Stomach (tissue), 19 donors: ENCODE measurements around the gene SLF1. TPM values are rescaled to one million over a fixed set of nuclear protein-coding genes. Genes with fewer than 3 reads are reported as not detected.
A peak's percentile ranks its signal among the peaks of the same experiment; 100 is the strongest.
"Not testable (repeated sequence)": the region's sequence is repeated elsewhere in the genome, so short reads cannot be mapped to it uniquely, and the experiment has no call there.

Source experiments
- DNase-seq, 2 donors: peaks; one replicate each; pipeline versions ENCODE4 v3.0.0 to v3.0.0-alpha.2; 2013 to 2019
- H3K27ac ChIP-seq, 5 donors: fragments of 200-600 bp in 4 of 5; sonication (generic) in 4 of 5; one replicate each; pipeline ENCODE4 v1.5.1; 2013 to 2019; ENCODE audit warnings: mild to moderate bottlenecking in 1 of 5, moderate library complexity in 1 of 5
- H3K27me3 ChIP-seq, 3 donors: fragments of 200-600 bp; sonication (generic); one replicate each; pipeline ENCODE4 v1.5.1; 2017 to 2019; ENCODE audit warnings: mixed run types in 1 of 3
- H3K36me3 ChIP-seq, 4 donors: fragments of 200-600 bp; sonication (generic); 1 replicate in 3 of 4; 2 replicates in 1 of 4; pipeline ENCODE4 v1.5.1; 2016 to 2019
- H3K4me1 ChIP-seq, 4 donors: fragments of 200-600 bp; sonication (generic); one replicate each; pipeline ENCODE4 v1.5.1; 2016 to 2019
- H3K4me3 ChIP-seq, 4 donors: fragments of 200-600 bp; sonication (generic) in 3 of 4; one replicate each; pipeline ENCODE4 v1.5.1; 2016 to 2019; ENCODE audit warnings: mild to moderate bottlenecking in 1 of 4
- H3K9me3 ChIP-seq, 4 donors: fragments of 200-600 bp; sonication (generic); one replicate each; pipeline ENCODE4 v1.5.1; 2016 to 2019
- CTCF ChIP-seq, 7 experiments: fragments of 450-650 bp in 4 of 7; fragments of 200-600 bp in 3 of 7; sonication (generic) in 3 of 7; IDR thresholded peaks; one replicate each; pipeline ENCODE4 v1.5.1; 2016 to 2019; ENCODE audit warnings: antibody characterized with exemption in 7 of 7, control low read depth in 2 of 7, mild to moderate bottlenecking in 1 of 7
- EP300 ChIP-seq: sonication (generic); formaldehyde crosslinking; IDR thresholded peaks from one replicate; pipeline ENCODE4 v1.6.1; 2017; ENCODE audit warnings: antibody characterized with exemption
- POLR2A ChIP-seq, 4 donors: fragments of 450-650 bp; IDR thresholded peaks; one replicate each; pipeline ENCODE4 v1.6.1; 2016; ENCODE audit warnings: antibody characterized with exemption in 4 of 4, control low read depth in 2 of 4, mild to moderate bottlenecking in 1 of 4, moderate library complexity in 1 of 4
- POLR2AphosphoS5 ChIP-seq, 3 donors: sonication (generic); formaldehyde crosslinking; IDR thresholded peaks; one replicate each; pipeline ENCODE4 v1.6.1; 2016; ENCODE audit warnings: antibody characterized with exemption in 3 of 3
- WGBS, 5 donors: extraction: QIAGEN DNeasy Blood & Tissue Kit in 3 of 5; methylation state at CpG; one replicate each; pipeline versions ENCODE4 v1.1.5 to v1.1.7; 2013 to 2018; 5-methylcytosine and 5-hydroxymethylcytosine counted together
- intact Hi-C: fragments of 100-400 bp; cut with DNase I; formaldehyde crosslinking; loops from one replicate; pipeline ENCODE4 v1.15.1; 2023; ENCODE audit warnings: low total_unique reads
- long read RNA-seq, 10 donors: transcript quantifications; one replicate each; lab custom pipeline, GENCODE V29; 2026
- polyA plus RNA-seq, 3 donors: library from polyadenylated mRNA; stranded (reverse); fragments of 200-250 nt; gene quantifications; one replicate each; pipeline ENCODE4 v1.2.3, GENCODE V29; 2013
- total RNA-seq, 5 donors: library from RNA; depleted of rRNA; stranded (reverse); fragments of >200 nt; gene quantifications; one replicate each; pipeline versions ENCODE4 v1.1.0 to v1.2.3, GENCODE V29; 2014 to 2016
- donor health status: healthy with polysubstance abuse.
- donor health status: Bipolar disorder and iron deficiency.
- donor health status: healthy.

SLF1 gene
- total RNA-seq = 10 to 100 TPM in 3 of 5 donors, 1 to 10 TPM in 1, under 1 TPM in 1; 0.58 to 53.1 (median 17.6) TPM
- 1 to 10 TPM in 2 of 3 donors, under 1 TPM in 1; 1.00 to 4.4 (median 1.1) TPM for polyA plus RNA-seq
- long read RNA-seq, donor 1 = 0 reads
- long read RNA-seq, donor 2, full-length matches to known transcripts = 1 of 1 reads
- long read RNA-seq, donor 2, partial matches to known transcripts = 0 of 1 reads
- long read RNA-seq, donor 2, other reads (novel, unspliced or antisense) = 0 of 1 reads
- long read RNA-seq, donor 3, full-length matches to known transcripts = 1 of 1 reads
- long read RNA-seq, donor 3, partial matches to known transcripts = 0 of 1 reads
- long read RNA-seq, donor 3, other reads (novel, unspliced or antisense) = 0 of 1 reads
- long read RNA-seq, donor 4 = 0 reads
- long read RNA-seq, donor 5, full-length matches to known transcripts = 1 of 1 reads
- long read RNA-seq, donor 5, partial matches to known transcripts = 0 of 1 reads
- long read RNA-seq, donor 5, other reads (novel, unspliced or antisense) = 0 of 1 reads
- long read RNA-seq, donor 6 = 0 reads
- long read RNA-seq, donor 7 = 0 reads
- long read RNA-seq, donor 8 = 0 reads
- long read RNA-seq, donor 9 = 0 reads
- long read RNA-seq, donor 10, full-length matches to known transcripts = 1 of 1 reads
- long read RNA-seq, donor 10, partial matches to known transcripts = 0 of 1 reads
- long read RNA-seq, donor 10, other reads (novel, unspliced or antisense) = 0 of 1 reads

- Histone ChIP-seq H3K27ac (peak within 1 kb of the TSS; percentile 68 to 87 (median 83)), H3K9me3 (no peaks in the 10 kb centered on the region), H3K27me3 (no peaks in the 10 kb centered on the region), H3K4me1 (peaks cover 6 to 41% (median 20%) of the 10 kb centered on the region in 4 donors), H3K36me3 (no peaks in the 10 kb centered on the region), H3K4me3 (peak within 1 kb of the TSS; percentile 70 to 97 (median 84))
- TF ChIP-seq POLR2AphosphoS5 (IDR thresholded peaks at IDR 0.05) (peak; percentile 35 to 72 (median 64)), POLR2A (IDR thresholded peaks at IDR 0.05) (no peak), CTCF (IDR thresholded peaks at IDR 0.05) (peak in 1 of 7 experiments; percentile 18), EP300 (no peak)
- DNase-seq = peak; percentile 90 to 97
- intact Hi-C loops = no loop called here
- WGBS, 5 donors = 0 to 1% (median 0%) methylated on average over 37 to 63 of the region's 63 CpGs
These were observed at the start of gene SLF1, which contains the start of gene KIAA0825 for GRCh38 chr5:94618493-94619328. Gene SLF1 (plus strand): TSS chr5:94618669. CDS start chr5:94628811, 10,142 bp downstream. Gene KIAA0825 (minus strand): TSS chr5:94618604. CDS start chr5:94537126, 81,478 bp downstream.

- TF ChIP-seq CTCF (IDR thresholded peaks at IDR 0.05) (no peak), EP300 (no peak), POLR2A (IDR thresholded peaks at IDR 0.05) (no peak), POLR2AphosphoS5 (IDR thresholded peaks at IDR 0.05) (no peak)
- intact Hi-C loops = no loop called here
- Histone ChIP-seq H3K4me1 (no peaks in the 10 kb centered on the region), H3K27me3 (no peaks in the 10 kb centered on the region), H3K4me3 (no peak overlapping the region), H3K36me3 (no peaks in the 10 kb centered on the region), H3K9me3 (no peaks in the 10 kb centered on the region), H3K27ac (no peak overlapping the region)
- DNase-seq = no peak
These were observed 47.1 kb upstream of the SLF1 start for GRCh38 chr5:94571415-94571814.

- H3K27me3 ChIP-seq, intact Hi-C loops, H3K9me3 ChIP-seq, H3K36me3 ChIP-seq, H3K4me3 ChIP-seq, DNase-seq, H3K27ac ChIP-seq, H3K4me1 ChIP-seq: not testable (repeated sequence)
- WGBS, 5 donors = 72 to 90% (median 79%) methylated on average over 1 of the region's 1 CpG
These were observed 45.1 kb upstream of the SLF1 start for GRCh38 chr5:94573349-94573748.

GRCh38 chr5:94575196-94575595 is 43.3 kb upstream of the SLF1 start:
- Histone ChIP-seq H3K4me1 (no peaks in the 10 kb centered on the region), H3K36me3 (no peaks in the 10 kb centered on the region), H3K27ac (no peak overlapping the region), H3K9me3 (no peaks in the 10 kb centered on the region), H3K27me3 (no peaks in the 10 kb centered on the region), H3K4me3 (no peak overlapping the region)
- no peak for DNase-seq
- intact Hi-C loops = no loop called here
- TF ChIP-seq EP300 (no peak), CTCF (IDR thresholded peaks at IDR 0.05) (no peak), POLR2AphosphoS5 (IDR thresholded peaks at IDR 0.05) (no peak), POLR2A (IDR thresholded peaks at IDR 0.05) (no peak)
- 66 to 80% (median 73%) methylated on average over 4 of the region's 4 CpGs for WGBS, 5 donors
